ENCODE results near the gene KRT31.
"Not testable (repeated sequence)": the region's sequence is repeated elsewhere in the genome, so short reads cannot be mapped to it uniquely, and the experiment has no call there.

The KRT31 gene

GRCh38 chr17:41396996-41397660 lies at the start of gene KRT31:
Gene KRT31 (minus strand): TSS chr17:41397608. CDS start chr17:41397539, 69 bp downstream.
- no peak within 1 kb of the TSS for H3K4me3 ChIP-seq (ENCODE audit: low read depth, low read length)

GRCh38 chr17:41446806-41447205 lies 49.4 kb upstream of the KRT31 start:
- no peak overlapping the region for H3K4me3 ChIP-seq (ENCODE audit: low read depth, low read length)

GRCh38 chr17:41444640-41445039 lies 47.2 kb upstream of the KRT31 start:
- H3K4me3 ChIP-seq (ENCODE audit: low read depth, low read length) = no peak overlapping the region

- no peak overlapping the region for H3K4me3 ChIP-seq (ENCODE audit: low read depth, low read length)
Observed at GRCh38 chr17:41444186-41444585, 46.8 kb upstream of the KRT31 start.

- no peak overlapping the region for H3K4me3 ChIP-seq (ENCODE audit: low read depth, low read length)
Observed at GRCh38 chr17:41442739-41443138, 45.3 kb upstream of the KRT31 start.

- H3K4me3 ChIP-seq (ENCODE audit: low read depth, low read length) = no peak within 1 kb of the TSS
Observed at GRCh38 chr17:41440531-41441033, 43.2 kb upstream of the KRT31 start, which contains the start of gene KRT38. Gene KRT38 (minus strand): TSS chr17:41440983. CDS start chr17:41440921, 62 bp downstream.

- no peak overlapping the region for H3K4me3 ChIP-seq (ENCODE audit: low read depth, low read length)
Observed at GRCh38 chr17:41439375-41439774, 42.0 kb upstream of the KRT31 start.

GRCh38 chr17:41437769-41438168 lies 40.4 kb upstream of the KRT31 start:
- H3K4me3 ChIP-seq (ENCODE audit: low read depth, low read length) = no peak overlapping the region

- no peak overlapping the region for H3K4me3 ChIP-seq (ENCODE audit: low read depth, low read length)
Observed at GRCh38 chr17:41437254-41437653, 39.8 kb upstream of the KRT31 start.

- no peak overlapping the region for H3K4me3 ChIP-seq (ENCODE audit: low read depth, low read length)
Observed at GRCh38 chr17:41434415-41434814, 37.0 kb upstream of the KRT31 start.

- H3K4me3 ChIP-seq (ENCODE audit: low read depth, low read length) = no peak overlapping the region
Observed at GRCh38 chr17:41434005-41434404, 36.6 kb upstream of the KRT31 start.

- no peak overlapping the region for H3K4me3 ChIP-seq (ENCODE audit: low read depth, low read length)
Observed at GRCh38 chr17:41433586-41433985, 36.2 kb upstream of the KRT31 start.

GRCh38 chr17:41430376-41430775 lies 33.0 kb upstream of the KRT31 start:
- H3K4me3 ChIP-seq (ENCODE audit: low read depth, low read length) = not testable (repeated sequence)

GRCh38 chr17:41429667-41430066 lies 32.3 kb upstream of the KRT31 start:
- H3K4me3 ChIP-seq (ENCODE audit: low read depth, low read length) = no peak overlapping the region

GRCh38 chr17:41428591-41429291 lies 31.3 kb upstream of the KRT31 start:
- no peak overlapping the region for H3K4me3 ChIP-seq (ENCODE audit: low read depth, low read length)

GRCh38 chr17:41424111-41424635 lies 26.8 kb upstream of the KRT31 start, which contains the start of gene KRT37:
Gene KRT37 (minus strand): TSS chr17:41424585. CDS start chr17:41424523, 62 bp downstream.
- no peak within 1 kb of the TSS for H3K4me3 ChIP-seq (ENCODE audit: low read depth, low read length)

GRCh38 chr17:41422586-41422985 lies 25.2 kb upstream of the KRT31 start:
- not testable (repeated sequence) for H3K4me3 ChIP-seq (ENCODE audit: low read depth, low read length)

- no peak overlapping the region for H3K4me3 ChIP-seq (ENCODE audit: low read depth, low read length)
Observed at GRCh38 chr17:41421617-41422016, 24.2 kb upstream of the KRT31 start.

GRCh38 chr17:41421116-41421515 lies 23.7 kb upstream of the KRT31 start:
- H3K4me3 ChIP-seq (ENCODE audit: low read depth, low read length) = no peak overlapping the region

- no peak overlapping the region for H3K4me3 ChIP-seq (ENCODE audit: low read depth, low read length)
Observed at GRCh38 chr17:41420134-41420533, 22.7 kb upstream of the KRT31 start.

GRCh38 chr17:41419716-41420115 lies 22.3 kb upstream of the KRT31 start:
- no peak overlapping the region for H3K4me3 ChIP-seq (ENCODE audit: low read depth, low read length)

All from iPS-11a (cell line).